Liver (tissue), 3 donors: ENCODE measurements around the gene CEP78.

ENCODE experiments used
- ATF3 ChIP-seq: IDR thresholded peaks from 2 replicates; pipeline ENCODE4 v1.6.1; 2016; ENCODE audit warnings: antibody characterized with exemption
- CTCF ChIP-seq: fragments of 150-350 bp; IDR thresholded peaks from 2 replicates; pipeline ENCODE4 v1.5.1; 2017; ENCODE audit warnings: improper control_type of control experiment, low read depth, low read length; ENCODE audit not compliant: missing input control
- FOXA1 ChIP-seq: IDR thresholded peaks from 2 replicates; pipeline ENCODE4 v1.6.1; 2016; ENCODE audit warnings: antibody characterized with exemption
- GABPA ChIP-seq, 2 donors: IDR thresholded peaks in 1 of 2; conservative IDR thresholded peaks in 1 of 2; 2 replicates each; pipeline ENCODE4 v1.6.1; 2016; ENCODE audit warnings: antibody characterized with exemption in 2 of 2, mild to moderate bottlenecking in 1 of 2, moderate library complexity in 1 of 2
- HNF4A ChIP-seq, 2 donors: conservative IDR thresholded peaks; 2 replicates each; pipeline ENCODE4 v1.6.1; 2016; ENCODE audit warnings: antibody characterized with exemption in 2 of 2, mild to moderate bottlenecking in 2 of 2
- HNF4G ChIP-seq: IDR thresholded peaks from 2 replicates; pipeline ENCODE4 v1.6.1; 2016; ENCODE audit warnings: antibody characterized with exemption
- RAD21 ChIP-seq, 2 donors: IDR thresholded peaks; 2 replicates each; pipeline ENCODE4 v1.6.1; 2016; ENCODE audit warnings: antibody characterized with exemption in 2 of 2, mild to moderate bottlenecking in 2 of 2
- YY1 ChIP-seq: IDR thresholded peaks from 2 replicates; pipeline ENCODE4 v1.6.1; 2016; ENCODE audit warnings: antibody characterized with exemption, mild to moderate bottlenecking
- TF ChIP-seq, protein P1 (sequence below): IDR thresholded peaks from 2 replicates; pipeline ENCODE4 v1.6.1; 2016; ENCODE audit warnings: antibody characterized with exemption, mild to moderate bottlenecking
- TF ChIP-seq, protein P2 (sequence below): IDR thresholded peaks from 2 replicates; pipeline ENCODE4 v1.6.1; 2016; ENCODE audit warnings: antibody characterized with exemption
- donor health status: healthy.
- donor health status: healthy.

- TF ChIP-seq CTCF (no peak), ATF3 (no peak), RAD21 (IDR thresholded peaks at IDR 0.05) (no peak), HNF4A (conservative IDR thresholded peaks at IDR 0.05) (no peak), GABPA (IDR thresholded peaks at IDR 0.05 in 1 of 2, conservative IDR thresholded peaks at IDR 0.05 in 1 of 2) (no peak), FOXA1 (no peak), HNF4G (no peak), YY1 (no peak)
- TF ChIP-seq, protein P1, sequence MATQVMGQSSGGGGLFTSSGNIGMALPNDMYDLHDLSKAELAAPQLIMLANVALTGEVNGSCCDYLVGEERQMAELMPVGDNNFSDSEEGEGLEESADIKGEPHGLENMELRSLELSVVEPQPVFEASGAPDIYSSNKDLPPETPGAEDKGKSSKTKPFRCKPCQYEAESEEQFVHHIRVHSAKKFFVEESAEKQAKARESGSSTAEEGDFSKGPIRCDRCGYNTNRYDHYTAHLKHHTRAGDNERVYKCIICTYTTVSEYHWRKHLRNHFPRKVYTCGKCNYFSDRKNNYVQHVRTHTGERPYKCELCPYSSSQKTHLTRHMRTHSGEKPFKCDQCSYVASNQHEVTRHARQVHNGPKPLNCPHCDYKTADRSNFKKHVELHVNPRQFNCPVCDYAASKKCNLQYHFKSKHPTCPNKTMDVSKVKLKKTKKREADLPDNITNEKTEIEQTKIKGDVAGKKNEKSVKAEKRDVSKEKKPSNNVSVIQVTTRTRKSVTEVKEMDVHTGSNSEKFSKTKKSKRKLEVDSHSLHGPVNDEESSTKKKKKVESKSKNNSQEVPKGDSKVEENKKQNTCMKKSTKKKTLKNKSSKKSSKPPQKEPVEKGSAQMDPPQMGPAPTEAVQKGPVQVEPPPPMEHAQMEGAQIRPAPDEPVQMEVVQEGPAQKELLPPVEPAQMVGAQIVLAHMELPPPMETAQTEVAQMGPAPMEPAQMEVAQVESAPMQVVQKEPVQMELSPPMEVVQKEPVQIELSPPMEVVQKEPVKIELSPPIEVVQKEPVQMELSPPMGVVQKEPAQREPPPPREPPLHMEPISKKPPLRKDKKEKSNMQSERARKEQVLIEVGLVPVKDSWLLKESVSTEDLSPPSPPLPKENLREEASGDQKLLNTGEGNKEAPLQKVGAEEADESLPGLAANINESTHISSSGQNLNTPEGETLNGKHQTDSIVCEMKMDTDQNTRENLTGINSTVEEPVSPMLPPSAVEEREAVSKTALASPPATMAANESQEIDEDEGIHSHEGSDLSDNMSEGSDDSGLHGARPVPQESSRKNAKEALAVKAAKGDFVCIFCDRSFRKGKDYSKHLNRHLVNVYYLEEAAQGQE: no peak
- TF ChIP-seq, protein P2, sequence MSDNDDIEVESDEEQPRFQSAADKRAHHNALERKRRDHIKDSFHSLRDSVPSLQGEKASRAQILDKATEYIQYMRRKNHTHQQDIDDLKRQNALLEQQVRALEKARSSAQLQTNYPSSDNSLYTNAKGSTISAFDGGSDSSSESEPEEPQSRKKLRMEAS: no peak
These were observed 59.3 kb downstream of the CEP78 start for GRCh38 chr9:78295177-78295575.
